Brain microvascular endothelial cell (primary cell): ENCODE data around the gene NUFIP1.
A peak's percentile ranks its signal among the peaks of the same experiment; 100 is the strongest.
"Not testable (repeated sequence)": the region's sequence is repeated elsewhere in the genome, so short reads cannot be mapped to it uniquely, and the experiment has no call there.

Source experiments
- DNase-seq: peaks from one replicate; pipeline ENCODE4 v3.0.0-alpha.2; 2020
- H3K27ac ChIP-seq: fragments of 250-450 bp; sonication (Bioruptor Pico); 2 replicates; pipeline ENCODE4 v1.5.1; 2020; ENCODE audit warnings: mild to moderate bottlenecking, moderate library complexity
- H3K27me3 ChIP-seq: fragments of 250-450 bp; sonication (Bioruptor Pico); replicated peaks from 2 replicates; pipeline ENCODE4 v1.5.1; 2020; ENCODE audit warnings: mild to moderate bottlenecking
- H3K36me3 ChIP-seq: fragments of 250-450 bp; sonication (Bioruptor Pico); replicated peaks from 2 replicates; pipeline ENCODE4 v1.5.1; 2020; ENCODE audit warnings: mild to moderate bottlenecking
- H3K4me3 ChIP-seq: 2 replicates; pipeline ENCODE4 v1.5.1; 2011; ENCODE audit warnings: low read depth, mild to moderate bottlenecking, control low read depth, low read length, moderate library complexity
- in situ Hi-C: cut with HindIII; loops from 2 replicates; pipeline ENCODE4 v1.10.0; 2017; ENCODE audit warnings: low sequenced_read_pairs, low pct_ligation_motif_present
- TF ChIP-seq, protein P1 (sequence below): IDR thresholded peaks from 2 replicates; pipeline ENCODE4 v1.5.1; 2011; ENCODE audit warnings: low read depth, mild to moderate bottlenecking, moderate library complexity, low read length, control low read depth, inconsistent platforms; ENCODE audit errors: missing control alignments

Gene NUFIP1

DNA sequence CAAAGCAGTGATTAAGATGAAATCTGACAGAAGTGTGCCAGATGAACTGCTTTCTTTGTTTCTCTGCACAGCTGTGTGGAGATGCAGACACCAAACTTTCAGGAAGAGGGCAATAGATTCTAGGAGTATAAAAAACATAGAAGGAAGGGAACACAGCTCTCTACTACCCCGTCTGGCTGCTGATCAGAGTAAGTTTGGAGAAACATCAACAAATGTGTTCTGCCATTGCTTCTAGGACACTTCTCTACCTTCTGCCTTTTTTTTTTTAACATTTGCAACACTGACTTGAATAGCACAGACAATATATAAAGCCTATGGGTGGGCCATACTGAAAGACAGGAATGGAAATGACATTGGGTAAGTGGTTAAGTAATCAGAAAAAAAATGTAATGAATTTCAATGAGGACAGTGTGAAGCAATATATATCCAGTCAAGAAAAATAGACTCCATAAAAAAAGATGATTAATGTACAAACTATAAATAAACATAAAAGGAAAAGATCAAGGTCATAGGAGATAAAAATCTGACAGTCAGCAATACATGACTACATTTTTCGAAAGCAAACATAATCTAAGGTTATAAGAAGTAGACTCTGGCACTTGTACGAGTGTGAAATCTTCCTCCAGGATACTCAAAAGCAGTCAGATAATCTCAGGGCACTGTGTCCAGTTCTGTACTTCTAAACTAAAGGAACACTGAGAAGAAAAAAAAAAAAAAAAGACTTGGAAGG, 21.4 kb downstream of the NUFIP1 start:
- DNase-seq, result peak; percentile 40

DNA sequence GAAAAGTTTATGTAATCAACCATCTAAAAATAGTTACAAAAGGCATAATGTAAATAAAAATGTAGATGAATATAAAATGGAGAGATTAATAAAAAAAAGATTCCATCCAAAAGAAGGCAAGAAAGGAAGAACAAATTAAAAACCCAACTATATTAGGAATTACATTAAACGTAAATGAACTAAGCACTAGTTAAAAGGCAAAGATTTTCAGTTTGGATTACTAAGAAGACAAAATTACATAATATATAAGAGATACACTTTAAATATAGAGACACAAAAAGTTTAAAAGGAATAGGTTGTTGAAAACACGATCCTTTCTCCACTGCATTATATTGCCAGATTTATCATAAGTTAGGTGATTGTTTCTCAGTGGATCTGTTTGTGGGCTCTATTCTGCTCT, 27.3 kb downstream of the NUFIP1 start:
- TF ChIP-seq, protein P1, sequence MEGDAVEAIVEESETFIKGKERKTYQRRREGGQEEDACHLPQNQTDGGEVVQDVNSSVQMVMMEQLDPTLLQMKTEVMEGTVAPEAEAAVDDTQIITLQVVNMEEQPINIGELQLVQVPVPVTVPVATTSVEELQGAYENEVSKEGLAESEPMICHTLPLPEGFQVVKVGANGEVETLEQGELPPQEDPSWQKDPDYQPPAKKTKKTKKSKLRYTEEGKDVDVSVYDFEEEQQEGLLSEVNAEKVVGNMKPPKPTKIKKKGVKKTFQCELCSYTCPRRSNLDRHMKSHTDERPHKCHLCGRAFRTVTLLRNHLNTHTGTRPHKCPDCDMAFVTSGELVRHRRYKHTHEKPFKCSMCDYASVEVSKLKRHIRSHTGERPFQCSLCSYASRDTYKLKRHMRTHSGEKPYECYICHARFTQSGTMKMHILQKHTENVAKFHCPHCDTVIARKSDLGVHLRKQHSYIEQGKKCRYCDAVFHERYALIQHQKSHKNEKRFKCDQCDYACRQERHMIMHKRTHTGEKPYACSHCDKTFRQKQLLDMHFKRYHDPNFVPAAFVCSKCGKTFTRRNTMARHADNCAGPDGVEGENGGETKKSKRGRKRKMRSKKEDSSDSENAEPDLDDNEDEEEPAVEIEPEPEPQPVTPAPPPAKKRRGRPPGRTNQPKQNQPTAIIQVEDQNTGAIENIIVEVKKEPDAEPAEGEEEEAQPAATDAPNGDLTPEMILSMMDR, result no peak
- in situ Hi-C loops, result no loop called here
- H3K36me3 ChIP-seq, result peaks cover 23% of the 10 kb centered on the region

More for the DNA sequence above, 21.4 kb downstream of the NUFIP1 start:
- no peak overlapping the region for H3K4me3 ChIP-seq
- H3K27ac ChIP-seq, result no peak overlapping the region
- H3K36me3 ChIP-seq, result peaks cover 13% of the 10 kb centered on the region
- in situ Hi-C loops, result no loop called here
- TF ChIP-seq, protein P1, result peak; percentile 60
- no peaks in the 10 kb centered on the region for H3K27me3 ChIP-seq

DNA sequence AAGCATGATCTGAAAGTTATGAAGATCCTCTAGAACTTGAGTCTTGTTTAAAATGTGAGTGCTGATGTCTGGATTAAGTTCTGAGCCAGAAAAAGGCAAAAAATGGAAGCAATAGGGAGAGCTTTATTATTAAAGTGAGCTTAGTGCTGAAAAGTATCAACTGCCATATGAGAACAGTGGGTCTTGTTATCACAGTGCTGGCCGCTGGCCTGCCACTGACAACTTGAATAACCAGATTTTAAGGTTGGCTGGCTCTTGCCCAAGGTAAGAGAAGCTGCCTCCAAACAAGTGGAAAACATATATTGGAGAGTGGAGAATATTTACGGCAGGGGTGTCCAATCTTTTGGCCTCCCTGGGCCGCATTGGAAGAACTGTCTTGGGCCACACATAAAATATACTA, 33.9 kb downstream of the NUFIP1 start:
- H3K36me3 ChIP-seq, result peaks cover 2% of the 10 kb centered on the region
- H3K27ac ChIP-seq, result no peak overlapping the region
- DNase-seq, result no peak
- H3K27me3 ChIP-seq, result no peaks in the 10 kb centered on the region
- no peak overlapping the region for H3K4me3 ChIP-seq
- in situ Hi-C loops, result no loop called here
- TF ChIP-seq, protein P1, result no peak

More for the DNA sequence above, 27.3 kb downstream of the NUFIP1 start:
- no peak for DNase-seq
- Histone ChIP-seq H3K27me3 (no peaks in the 10 kb centered on the region), H3K27ac (no peak overlapping the region), H3K4me3 (no peak overlapping the region)

DNA sequence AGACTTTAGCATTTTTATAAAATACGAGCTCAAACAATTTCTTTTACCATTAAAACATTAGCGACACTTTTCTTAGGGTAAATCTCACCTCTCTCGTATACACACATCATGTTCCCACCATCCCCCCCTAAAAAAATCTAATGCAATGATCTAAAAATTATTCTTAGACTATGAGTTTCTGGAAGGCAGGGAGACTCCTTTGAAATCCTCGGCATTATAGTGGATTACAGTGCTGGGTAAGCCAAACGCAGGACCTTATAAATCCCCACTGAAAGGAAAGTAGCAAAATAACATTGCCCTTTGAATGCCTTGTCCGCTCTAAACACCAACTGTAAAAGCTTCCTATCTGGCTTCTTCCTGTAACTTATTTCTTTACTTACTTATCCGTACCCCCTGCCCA, 35.0 kb downstream of the NUFIP1 start:
- Histone ChIP-seq H3K27me3 (no peaks in the 10 kb centered on the region), H3K27ac (no peak overlapping the region), H3K36me3 (peaks cover under 1% of the 10 kb centered on the region), H3K4me3 (no peak overlapping the region)
- no peak for DNase-seq
- TF ChIP-seq, protein P1, result no peak
- in situ Hi-C loops, result no loop called here

DNA sequence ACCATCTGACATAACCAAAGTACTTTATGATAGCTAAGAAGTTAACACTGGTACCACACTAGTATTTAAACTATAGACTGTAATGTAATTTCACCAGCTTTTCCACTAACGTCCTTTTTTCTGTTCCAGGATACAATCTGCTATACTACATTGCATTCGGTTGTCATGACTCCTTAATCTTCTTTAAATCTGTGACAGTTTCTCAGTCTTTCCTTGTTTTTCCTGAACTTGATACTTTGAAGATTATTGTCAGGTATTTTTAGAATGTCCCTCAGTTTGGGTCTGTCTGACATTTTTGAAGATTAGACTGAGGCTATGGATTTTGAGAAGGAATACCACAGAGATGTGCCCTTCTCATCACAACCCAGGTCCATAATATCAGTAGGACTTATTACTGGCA, 36.6 kb downstream of the NUFIP1 start:
- TF ChIP-seq, protein P1, result no peak
- Histone ChIP-seq H3K36me3 (no peaks in the 10 kb centered on the region), H3K27me3 (no peaks in the 10 kb centered on the region), H3K27ac (no peak overlapping the region), H3K4me3 (no peak overlapping the region)
- no peak for DNase-seq
- in situ Hi-C loops, result no loop called here

DNA sequence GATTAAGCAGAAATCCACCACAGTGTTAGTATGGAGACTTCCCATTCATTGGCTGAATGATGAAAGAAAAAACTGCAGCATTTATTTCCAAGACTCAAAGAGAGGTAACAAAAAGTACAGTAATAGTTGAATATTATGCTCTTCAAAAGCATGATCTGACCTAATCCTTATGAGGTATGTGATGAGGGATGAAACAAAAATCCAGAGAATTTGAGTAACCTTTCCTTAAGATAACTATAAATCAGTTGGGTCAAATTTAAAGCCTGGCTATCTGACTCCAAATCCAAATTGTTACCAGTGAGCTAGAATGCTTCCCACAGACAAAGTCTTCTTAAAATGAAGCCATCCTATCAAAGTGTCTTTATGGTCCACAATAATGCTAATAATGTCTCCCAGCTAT, 38.1 kb downstream of the NUFIP1 start:
- TF ChIP-seq, protein P1, result no peak
- Histone ChIP-seq H3K27me3 (no peaks in the 10 kb centered on the region), H3K4me3 (no peak overlapping the region), H3K27ac (no peak overlapping the region), H3K36me3 (no peaks in the 10 kb centered on the region)
- in situ Hi-C loops, result no loop called here
- DNase-seq, result no peak

DNA sequence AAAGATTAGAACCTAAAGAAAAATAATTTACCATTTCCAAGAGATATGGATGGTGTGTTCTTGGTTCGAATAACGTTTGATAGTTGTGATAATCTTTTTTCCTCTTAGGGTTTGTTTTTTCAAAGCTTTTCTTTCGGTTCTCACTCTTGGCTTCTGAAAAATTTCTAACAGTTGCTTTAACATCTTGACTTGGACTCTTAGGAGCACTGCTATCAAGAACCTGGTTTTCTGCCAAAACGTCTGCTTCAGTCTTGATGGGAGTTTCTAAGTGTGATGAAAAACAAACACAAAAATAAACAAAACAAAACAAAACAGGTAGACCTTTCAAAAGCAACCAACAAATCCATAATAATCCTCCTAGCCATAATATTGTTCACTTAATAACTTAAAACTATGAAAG, 45.9 kb downstream of the NUFIP1 start:
- DNase-seq, in situ Hi-C loops, H3K27me3 ChIP-seq, H3K27ac ChIP-seq, H3K36me3 ChIP-seq, H3K4me3 ChIP-seq: not testable (repeated sequence)
